GM23338 (cell line): Measurements from ENCODE around the gene TRDMT1.

Experiments
- CREB1 ChIP-seq: fragments of 250-450 bp; sonication (Bioruptor Pico); IDR thresholded peaks from 2 replicates; pipeline ENCODE4 v1.5.0; 2020; ENCODE audit warnings: low read depth, mild to moderate bottlenecking, moderate library complexity
- EZH2 ChIP-seq: fragments of 200-600 bp; sonication (generic); IDR thresholded peaks from one replicate; pipeline ENCODE4 v1.8.0; 2017; ENCODE audit warnings: antibody characterized with exemption, mild to moderate bottlenecking, low read depth; ENCODE audit not compliant: unreplicated experiment
- EZH2phosphoT487 ChIP-seq: fragments of 200-600 bp; sonication (generic); IDR thresholded peaks from one replicate; pipeline ENCODE4 v1.8.1; 2018; ENCODE audit warnings: antibody characterized with exemption; ENCODE audit not compliant: unreplicated experiment
- JUNB ChIP-seq: IDR thresholded peaks from one replicate; pipeline ENCODE4 v1.6.1; 2016; ENCODE audit warnings: antibody characterized with exemption; ENCODE audit not compliant: unreplicated experiment
- NANOG ChIP-seq: IDR thresholded peaks from 2 replicates; pipeline ENCODE4 v1.6.1; 2016; ENCODE audit warnings: antibody characterized with exemption, borderline replicate concordance
- POLR2AphosphoS5 ChIP-seq: IDR thresholded peaks from 2 replicates; pipeline ENCODE4 v1.6.1; 2016; ENCODE audit warnings: antibody characterized with exemption, low read depth
- REST ChIP-seq: IDR thresholded peaks from one replicate; pipeline ENCODE4 v1.6.1; 2018; ENCODE audit warnings: antibody characterized with exemption; ENCODE audit not compliant: unreplicated experiment
- STAT1 ChIP-seq: IDR thresholded peaks from one replicate; pipeline ENCODE4 v1.6.1; 2016; ENCODE audit warnings: antibody characterized with exemption; ENCODE audit not compliant: unreplicated experiment
- ZNF114 ChIP-seq: fragments of 250-450 bp; sonication (Bioruptor Pico); IDR thresholded peaks from 2 replicates; pipeline ENCODE4 v1.5.0; 2020; ENCODE audit warnings: mild to moderate bottlenecking, moderate library complexity
- ZNF331 ChIP-seq: fragments of 250-450 bp; sonication (Bioruptor Pico); IDR thresholded peaks from 2 replicates; pipeline ENCODE4 v1.5.0; 2020; ENCODE audit warnings: low read depth, mild to moderate bottlenecking, moderate library complexity
- TF ChIP-seq, protein P1 (sequence below), 2 experiments: fragments of 200-600 bp in 1 of 2; sonication (generic) in 1 of 2; conservative IDR thresholded peaks; 2 replicates each; pipeline versions ENCODE4 v1.5.1 to v1.6.1; 2016 to 2017; ENCODE audit warnings: antibody characterized with exemption in 2 of 2, low read depth in 2 of 2, mild to moderate bottlenecking in 2 of 2, moderate library complexity in 1 of 2
- TF ChIP-seq, protein P2 (sequence below): IDR thresholded peaks from 2 replicates; pipeline ENCODE4 v1.6.1; 2016; ENCODE audit warnings: antibody characterized with exemption

GRCh38 chr10:17154116-17154515 lies 47.4 kb downstream of the TRDMT1 start:
- TF ChIP-seq, protein P1, sequence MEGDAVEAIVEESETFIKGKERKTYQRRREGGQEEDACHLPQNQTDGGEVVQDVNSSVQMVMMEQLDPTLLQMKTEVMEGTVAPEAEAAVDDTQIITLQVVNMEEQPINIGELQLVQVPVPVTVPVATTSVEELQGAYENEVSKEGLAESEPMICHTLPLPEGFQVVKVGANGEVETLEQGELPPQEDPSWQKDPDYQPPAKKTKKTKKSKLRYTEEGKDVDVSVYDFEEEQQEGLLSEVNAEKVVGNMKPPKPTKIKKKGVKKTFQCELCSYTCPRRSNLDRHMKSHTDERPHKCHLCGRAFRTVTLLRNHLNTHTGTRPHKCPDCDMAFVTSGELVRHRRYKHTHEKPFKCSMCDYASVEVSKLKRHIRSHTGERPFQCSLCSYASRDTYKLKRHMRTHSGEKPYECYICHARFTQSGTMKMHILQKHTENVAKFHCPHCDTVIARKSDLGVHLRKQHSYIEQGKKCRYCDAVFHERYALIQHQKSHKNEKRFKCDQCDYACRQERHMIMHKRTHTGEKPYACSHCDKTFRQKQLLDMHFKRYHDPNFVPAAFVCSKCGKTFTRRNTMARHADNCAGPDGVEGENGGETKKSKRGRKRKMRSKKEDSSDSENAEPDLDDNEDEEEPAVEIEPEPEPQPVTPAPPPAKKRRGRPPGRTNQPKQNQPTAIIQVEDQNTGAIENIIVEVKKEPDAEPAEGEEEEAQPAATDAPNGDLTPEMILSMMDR (conservative IDR thresholded peaks at IDR 0.05; ENCODE audit: low read depth in 2 of 2): no peak
- TF ChIP-seq EZH2 (no peak), REST (no peak), POLR2AphosphoS5 (no peak), JUNB (no peak), STAT1 (no peak), EZH2phosphoT487 (no peak), CREB1 (CRISPR knock-in tag) (no peak), NANOG (no peak), ZNF331 (CRISPR knock-in tag) (no peak), ZNF114 (CRISPR knock-in tag) (no peak)
- TF ChIP-seq, protein P2, sequence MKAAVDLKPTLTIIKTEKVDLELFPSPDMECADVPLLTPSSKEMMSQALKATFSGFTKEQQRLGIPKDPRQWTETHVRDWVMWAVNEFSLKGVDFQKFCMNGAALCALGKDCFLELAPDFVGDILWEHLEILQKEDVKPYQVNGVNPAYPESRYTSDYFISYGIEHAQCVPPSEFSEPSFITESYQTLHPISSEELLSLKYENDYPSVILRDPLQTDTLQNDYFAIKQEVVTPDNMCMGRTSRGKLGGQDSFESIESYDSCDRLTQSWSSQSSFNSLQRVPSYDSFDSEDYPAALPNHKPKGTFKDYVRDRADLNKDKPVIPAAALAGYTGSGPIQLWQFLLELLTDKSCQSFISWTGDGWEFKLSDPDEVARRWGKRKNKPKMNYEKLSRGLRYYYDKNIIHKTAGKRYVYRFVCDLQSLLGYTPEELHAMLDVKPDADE: no peak
